ENCODE measurements around the gene COG1.

DNA sequence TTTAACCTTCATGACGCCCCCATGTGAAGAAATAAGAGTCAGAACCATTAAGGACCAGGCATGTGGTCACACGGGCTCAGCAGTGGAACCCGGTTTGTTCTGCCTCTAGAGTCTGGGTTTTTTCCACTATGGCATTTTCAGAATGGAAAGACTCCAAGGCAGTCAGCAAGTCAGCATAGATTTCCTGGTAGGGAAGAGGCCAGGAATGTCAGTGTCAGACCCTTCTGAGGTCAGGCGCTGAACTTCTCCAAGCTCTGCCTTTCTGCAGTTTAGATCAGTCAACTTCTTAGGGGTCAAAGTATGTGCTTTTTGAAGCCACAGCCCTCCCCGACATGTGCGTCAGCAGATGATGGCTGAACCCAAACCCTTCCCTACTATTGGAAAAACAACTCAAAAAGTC lies 24.2 kb upstream of the COG1 start:
- TF ChIP-seq CTCF (IDR thresholded peaks at IDR 0.05) = no peak
- TF ChIP-seq EP300 (IDR thresholded peaks at IDR 0.05; ENCODE audit: low read depth) = no peak
- no peak for TF ChIP-seq POLR2A (IDR thresholded peaks at IDR 0.05)

Measured in transverse colon (tissue), 3 donors.